Large intestine (tissue), 3 donors: ENCODE measurements around the gene ZDHHC14. TPM values are rescaled to one million over a fixed set of nuclear protein-coding genes. Genes with fewer than 3 reads are reported as not detected.

Source experiments
- DNase-seq, 2 donors: peaks; one replicate each; pipeline versions ENCODE4 v3.0.0 to v3.0.0-alpha.2; 2013
- H3K27ac ChIP-seq: one replicate; pipeline ENCODE4 v1.5.1; 2013; ENCODE audit warnings: low read length
- H3K27me3 ChIP-seq: 2 replicates; pipeline ENCODE4 v1.6.1; 2013; ENCODE audit warnings: low read length; ENCODE audit not compliant: control insufficient read depth, insufficient read depth
- H3K36me3 ChIP-seq: 2 replicates; pipeline ENCODE4 v1.6.1; 2013; ENCODE audit warnings: low read length; ENCODE audit not compliant: control insufficient read depth, insufficient read depth
- H3K4me1 ChIP-seq: one replicate; pipeline ENCODE4 v1.6.1; 2013; ENCODE audit warnings: low read length; ENCODE audit not compliant: control insufficient read depth, insufficient read depth
- H3K4me3 ChIP-seq: one replicate; pipeline ENCODE4 v1.5.1; 2013; ENCODE audit warnings: low read length
- H3K9me3 ChIP-seq: one replicate; pipeline ENCODE4 v1.6.1; 2013; ENCODE audit warnings: mild to moderate bottlenecking, low read depth, low read length, moderate library complexity; ENCODE audit not compliant: control insufficient read depth
- WGBS: methylation state at CpG from one replicate; pipeline ENCODE4 v1.1.5; 2013; ENCODE audit warnings: low lambda C conversion rate; ENCODE audit not compliant: insufficient coverage; 5-methylcytosine and 5-hydroxymethylcytosine counted together
- polyA plus RNA-seq: library from polyadenylated mRNA; unstranded; fragments of 120-200 nt; gene quantifications from one replicate; pipeline ENCODE4 v1.2.1, GENCODE V29; 2013

ZDHHC14 gene
- polyA plus RNA-seq, 1 donor = 26.5 TPM

DNA sequence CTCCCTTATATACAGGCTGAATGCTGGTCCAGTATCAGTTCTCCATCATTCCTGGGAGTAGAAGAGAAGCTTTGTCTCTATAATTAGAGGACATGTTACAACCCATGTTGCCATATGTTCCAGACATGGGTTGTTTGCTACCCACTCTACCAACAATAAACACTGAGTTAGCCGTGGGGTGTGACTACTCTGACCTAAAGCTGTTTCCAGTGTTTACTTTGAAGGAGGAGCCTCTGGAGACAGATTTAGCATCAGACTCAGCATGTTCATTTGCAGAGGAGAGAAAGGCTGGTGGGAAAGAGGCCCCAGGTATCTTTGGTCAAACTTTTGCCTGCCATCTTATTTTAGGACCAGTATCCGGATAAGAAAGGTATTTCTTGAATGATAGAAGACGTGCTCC lies 284.2 kb downstream of the ZDHHC14 start:
- Histone ChIP-seq H3K27ac (no peak overlapping the region), H3K4me3 (no peak overlapping the region), H3K4me1 (peaks cover 8% of the 10 kb centered on the region), H3K36me3 (peaks cover 10% of the 10 kb centered on the region), H3K9me3 (no peaks in the 10 kb centered on the region), H3K27me3 (no peaks in the 10 kb centered on the region)
- WGBS = 67% methylated on average over 1 of the region's 3 CpGs
- no peak for DNase-seq

DNA sequence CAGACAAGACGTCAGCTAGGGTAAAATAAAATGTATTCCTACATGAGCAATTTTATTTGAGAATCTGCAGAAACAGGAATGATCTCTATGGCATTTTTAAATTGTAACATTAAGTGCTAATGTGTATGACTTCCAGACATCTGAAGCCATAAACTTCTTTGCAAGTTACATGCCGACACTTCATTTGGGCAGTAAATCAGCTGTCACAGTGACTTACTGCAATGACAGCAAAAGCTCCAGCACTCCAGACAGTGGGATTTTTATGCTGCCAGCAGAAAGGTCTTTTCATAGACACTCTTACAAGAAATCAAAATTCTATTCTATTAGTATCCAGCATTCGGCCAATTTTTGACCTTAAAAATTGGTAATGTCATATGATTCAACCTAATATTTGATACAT lies 285.7 kb downstream of the ZDHHC14 start:
- no peak for DNase-seq
- no peak overlapping the region for H3K4me3 ChIP-seq
- no peaks in the 10 kb centered on the region for H3K9me3 ChIP-seq
- H3K36me3 ChIP-seq = peaks cover 14% of the 10 kb centered on the region
- H3K27me3 ChIP-seq = no peaks in the 10 kb centered on the region
- H3K4me1 ChIP-seq = peaks cover 8% of the 10 kb centered on the region
- no peak overlapping the region for H3K27ac ChIP-seq
- WGBS = 100% methylated on average over 1 of the region's 3 CpGs

DNA sequence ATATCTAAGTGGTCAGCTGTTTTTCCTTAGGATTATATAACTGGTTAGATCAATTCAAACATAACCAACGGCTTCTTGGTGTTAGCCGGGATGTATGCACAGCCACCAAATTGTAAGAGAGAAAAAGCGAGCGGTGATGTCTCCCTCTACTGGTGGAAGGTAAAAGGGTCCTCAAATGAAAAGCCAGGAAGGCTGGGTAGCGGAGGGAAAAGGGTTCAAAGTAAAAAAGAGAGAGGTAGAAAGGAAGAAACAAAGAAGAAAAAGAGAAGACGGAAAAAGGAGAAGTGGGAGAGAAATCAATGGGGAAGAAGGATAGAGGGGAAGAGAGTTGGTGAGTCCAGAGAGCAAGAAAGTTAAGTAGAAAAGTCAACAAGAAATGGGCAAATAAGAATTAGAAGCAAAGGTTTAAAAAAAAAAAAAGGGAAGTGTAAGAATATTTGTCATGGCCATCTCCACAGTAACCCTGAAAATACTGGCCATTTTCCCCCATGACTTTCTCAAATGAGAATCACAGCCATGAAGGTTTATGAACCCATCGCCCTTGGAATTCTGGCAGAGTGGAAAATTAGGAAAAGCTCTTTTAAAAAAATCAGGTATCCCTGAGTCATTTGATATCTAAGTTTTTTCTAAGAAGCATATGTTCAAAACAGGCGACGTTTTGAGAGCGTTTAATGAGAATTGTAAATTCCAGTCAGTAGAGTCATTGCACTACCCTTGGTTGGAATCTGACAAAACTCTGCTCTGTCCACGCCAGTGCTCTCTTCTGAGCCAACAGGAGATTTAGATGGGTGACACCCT lies 286.4 kb downstream of the ZDHHC14 start:
- WGBS = 9% methylated on average over 3 of the region's 11 CpGs
- Histone ChIP-seq H3K27me3 (no peaks in the 10 kb centered on the region), H3K4me1 (peaks cover 8% of the 10 kb centered on the region), H3K9me3 (no peaks in the 10 kb centered on the region), H3K36me3 (peaks cover 14% of the 10 kb centered on the region), H3K27ac (no peak overlapping the region), H3K4me3 (no peak overlapping the region)
- DNase-seq = peak; percentile 44 to 48

DNA sequence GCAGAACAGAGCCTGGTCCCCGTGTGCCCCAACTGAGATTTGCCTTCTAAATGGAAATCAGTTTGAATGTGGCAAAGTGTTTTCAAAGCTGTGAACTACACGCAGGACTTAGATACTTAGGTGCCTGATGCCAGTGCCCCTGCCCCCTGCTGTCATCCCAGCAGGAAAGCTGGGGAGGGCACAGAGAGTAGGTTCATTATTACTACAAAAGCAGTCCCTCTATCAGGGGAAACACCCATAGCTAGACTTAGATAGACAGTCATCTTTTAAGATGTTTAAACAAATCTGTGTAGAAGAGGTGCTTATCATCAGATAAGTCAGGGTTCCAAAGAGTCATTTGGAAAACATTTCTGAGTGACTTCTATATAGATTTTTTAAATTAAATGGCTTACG lies 287.0 kb downstream of the ZDHHC14 start:
- H3K36me3 ChIP-seq = peaks cover 15% of the 10 kb centered on the region
- WGBS = no CpG with 5 or more reads among the region's 3 CpGs
- peaks cover 8% of the 10 kb centered on the region for H3K4me1 ChIP-seq
- H3K27ac ChIP-seq = no peak overlapping the region
- H3K4me3 ChIP-seq = no peak overlapping the region
- H3K9me3 ChIP-seq = no peaks in the 10 kb centered on the region
- DNase-seq = no peak
- no peaks in the 10 kb centered on the region for H3K27me3 ChIP-seq

DNA sequence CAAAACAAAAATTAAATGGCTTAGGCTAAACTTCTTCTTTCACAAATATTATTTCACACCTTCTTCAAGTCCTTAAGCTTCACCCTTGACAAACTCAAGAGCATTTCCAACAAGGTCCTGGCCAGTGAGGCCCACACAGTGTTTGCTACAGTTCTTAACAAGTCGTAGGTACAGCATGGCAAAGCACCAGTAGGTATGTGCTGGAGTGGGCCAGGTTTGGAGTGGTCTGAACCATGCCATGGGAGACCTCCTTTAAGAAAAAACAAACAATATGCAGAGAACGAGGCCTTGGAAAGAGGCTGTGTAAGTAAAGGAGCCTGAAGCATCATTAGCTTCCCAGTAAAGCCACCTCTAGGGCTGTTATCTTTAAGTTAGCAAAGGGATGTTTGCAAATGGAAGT lies 287.7 kb downstream of the ZDHHC14 start:
- H3K27me3 ChIP-seq = no peaks in the 10 kb centered on the region
- 100% methylated on average over 1 of the region's 2 CpGs for WGBS
- no peaks in the 10 kb centered on the region for H3K9me3 ChIP-seq
- no peak for DNase-seq
- no peak overlapping the region for H3K4me3 ChIP-seq
- H3K36me3 ChIP-seq = peaks cover 12% of the 10 kb centered on the region
- peaks cover 8% of the 10 kb centered on the region for H3K4me1 ChIP-seq
- H3K27ac ChIP-seq = no peak overlapping the region

DNA sequence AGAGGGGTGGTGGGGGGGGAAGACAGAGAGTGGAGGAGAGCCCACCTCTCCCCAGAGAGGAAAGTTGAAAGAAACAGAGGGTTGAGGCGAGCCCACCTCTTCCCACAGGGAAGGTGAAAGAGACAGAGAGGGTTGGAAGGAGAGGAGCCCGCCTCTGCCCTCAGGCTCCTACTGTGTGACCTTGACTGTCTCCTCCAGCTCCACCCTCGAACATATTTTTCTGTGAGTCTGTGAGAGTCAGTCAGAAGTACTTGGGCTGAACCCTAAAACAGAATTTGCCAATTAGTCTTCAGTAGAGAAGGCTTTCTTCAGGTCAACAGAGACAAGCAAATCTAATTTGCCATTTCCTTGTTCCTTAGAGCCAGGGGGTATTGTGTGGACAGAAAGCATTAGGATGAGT lies 288.3 kb downstream of the ZDHHC14 start:
- H3K27ac ChIP-seq = peak overlapping the region; percentile 12
- DNase-seq = no peak
- no CpG with 5 or more reads among the region's 3 CpGs for WGBS
- H3K4me1 ChIP-seq = peaks cover 8% of the 10 kb centered on the region
- H3K27me3 ChIP-seq = no peaks in the 10 kb centered on the region
- H3K36me3 ChIP-seq = peaks cover 10% of the 10 kb centered on the region
- H3K4me3 ChIP-seq = no peak overlapping the region
- no peaks in the 10 kb centered on the region for H3K9me3 ChIP-seq

DNA sequence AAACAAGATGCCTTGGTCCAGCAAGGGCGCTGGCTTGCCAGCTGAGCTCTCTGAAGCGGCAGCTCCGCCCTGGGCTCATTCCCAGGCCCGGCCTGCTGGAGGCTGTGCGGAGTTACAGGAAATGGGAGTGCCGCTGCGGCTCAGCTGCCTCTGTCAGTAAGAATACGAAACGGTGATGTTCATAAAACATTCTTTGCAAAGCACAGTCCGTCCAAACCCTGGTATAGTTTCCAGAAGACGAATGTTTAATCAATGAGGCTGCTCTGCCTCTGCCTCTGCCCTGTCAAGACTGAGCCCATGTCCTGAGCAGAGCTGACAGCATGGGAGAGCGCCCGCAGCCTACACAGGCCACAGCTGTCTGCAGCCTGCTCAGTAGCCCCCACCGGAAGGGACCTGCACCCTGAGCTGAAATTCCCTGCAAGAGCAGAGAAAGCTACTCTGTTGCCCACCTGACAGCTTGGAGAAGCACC lies 288.8 kb downstream of the ZDHHC14 start:
- Histone ChIP-seq H3K9me3 (no peaks in the 10 kb centered on the region), H3K27me3 (no peaks in the 10 kb centered on the region), H3K27ac (peak overlapping the region; percentile 12), H3K4me3 (no peak overlapping the region), H3K36me3 (peaks cover 10% of the 10 kb centered on the region), H3K4me1 (peaks cover 8% of the 10 kb centered on the region)
- 40% methylated on average over 2 of the region's 14 CpGs for WGBS
- peak; percentile 57 to 69 for DNase-seq

DNA sequence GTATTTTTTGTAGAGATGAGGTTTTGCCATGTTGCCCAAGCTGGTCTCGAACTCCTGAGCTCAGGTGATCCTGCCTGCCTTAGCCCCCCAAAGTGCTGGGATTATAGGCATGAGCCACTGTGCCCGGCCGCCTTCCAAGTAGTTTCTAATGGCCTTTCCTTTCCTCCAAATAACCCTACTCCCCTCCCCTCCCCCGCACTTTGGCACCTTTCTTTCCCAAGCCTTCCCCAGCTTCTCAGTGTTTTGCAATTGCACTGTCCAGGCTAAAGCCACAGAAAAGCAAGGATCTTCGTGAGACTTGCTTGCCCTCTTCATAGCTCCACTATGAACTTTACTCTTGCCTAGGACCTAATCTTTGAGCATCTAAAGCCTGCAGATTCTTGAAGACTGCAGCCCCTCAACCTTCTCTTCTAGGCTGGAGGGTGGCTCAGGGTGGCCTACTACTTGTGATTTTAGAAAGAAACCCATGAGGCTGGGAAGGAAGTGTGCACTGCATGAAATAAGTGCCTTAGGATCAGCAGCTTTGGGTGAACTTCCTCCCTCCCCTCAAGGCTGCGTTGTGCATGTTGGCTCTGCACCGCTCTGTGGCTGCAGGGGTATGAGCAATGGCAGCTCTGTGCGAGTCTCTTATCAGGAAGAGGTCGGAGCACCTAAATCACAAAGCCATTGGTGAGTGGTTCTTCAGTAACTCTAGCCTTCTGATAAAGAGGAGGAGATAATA lies 289.6 kb downstream of the ZDHHC14 start:
- H3K36me3 ChIP-seq = peaks cover 10% of the 10 kb centered on the region
- H3K9me3 ChIP-seq = no peaks in the 10 kb centered on the region
- no peak overlapping the region for H3K27ac ChIP-seq
- no peak for DNase-seq
- no peak overlapping the region for H3K4me3 ChIP-seq
- WGBS = 80% methylated on average over 1 of the region's 9 CpGs
- H3K27me3 ChIP-seq = no peaks in the 10 kb centered on the region
- H3K4me1 ChIP-seq = peaks cover 8% of the 10 kb centered on the region

DNA sequence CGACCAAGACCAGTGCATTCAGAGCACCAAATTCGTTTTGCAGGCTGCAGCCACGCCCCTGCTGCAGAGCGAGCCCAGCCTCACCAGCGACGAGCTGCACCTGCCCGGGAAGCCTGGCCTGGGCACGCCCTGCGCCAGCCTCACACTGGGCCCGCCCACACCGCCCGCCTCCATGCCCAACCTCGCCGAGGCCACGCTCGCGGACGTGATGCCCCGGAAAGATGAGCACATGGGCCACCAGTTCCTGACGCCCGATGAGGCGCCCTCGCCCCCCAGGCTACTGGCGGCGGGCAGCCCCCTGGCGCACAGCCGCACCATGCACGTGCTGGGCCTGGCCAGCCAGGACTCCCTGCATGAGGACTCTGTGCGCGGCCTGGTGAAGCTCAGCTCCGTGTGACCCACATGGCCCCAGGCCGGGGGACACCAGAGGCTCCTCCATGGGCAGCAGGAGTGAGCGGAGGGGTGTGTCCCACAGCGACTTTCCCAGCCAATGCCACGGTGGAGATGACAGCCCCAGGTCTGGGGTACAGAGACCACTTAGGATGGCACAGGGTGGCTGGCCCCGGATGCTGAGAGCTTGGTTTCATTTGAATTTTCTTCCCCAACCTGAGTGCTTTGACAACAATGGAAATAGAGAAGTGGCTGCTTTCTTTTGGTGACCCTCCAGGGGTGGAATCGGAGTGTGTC lies 291.9 kb downstream of the ZDHHC14 start:
- DNase-seq = no peak
- Histone ChIP-seq H3K27me3 (no peaks in the 10 kb centered on the region), H3K9me3 (no peaks in the 10 kb centered on the region), H3K27ac (no peak overlapping the region), H3K4me3 (no peak overlapping the region), H3K36me3 (peaks cover 10% of the 10 kb centered on the region), H3K4me1 (peaks cover 8% of the 10 kb centered on the region)
- no CpG with 5 or more reads among the region's 37 CpGs for WGBS

DNA sequence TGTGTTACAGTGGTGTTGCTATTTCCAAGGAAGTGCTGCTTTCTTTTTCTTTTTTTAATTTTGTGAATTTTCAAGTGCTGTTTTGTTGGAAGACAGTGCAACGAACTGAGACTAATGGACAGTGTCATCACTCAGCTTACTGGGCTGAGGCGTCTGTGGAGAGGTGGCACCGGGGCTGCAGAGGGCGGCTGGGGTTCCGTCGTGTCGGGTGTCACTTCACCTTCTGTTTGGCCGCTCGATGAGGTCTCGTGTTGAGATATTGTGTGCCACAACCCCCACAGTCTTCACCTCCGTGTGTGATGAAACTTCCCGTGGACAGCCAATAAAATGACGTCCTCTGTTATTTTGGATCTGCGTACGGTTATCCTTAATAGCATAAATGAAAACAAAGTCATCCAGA lies 292.6 kb downstream of the ZDHHC14 start:
- 83% methylated on average over 1 of the region's 15 CpGs for WGBS

More for the DNA sequence above, 292.6 kb downstream of the ZDHHC14 start:
- Histone ChIP-seq H3K27me3 (no peaks in the 10 kb centered on the region), H3K27ac (no peak overlapping the region), H3K4me1 (peaks cover 8% of the 10 kb centered on the region), H3K36me3 (peaks cover 10% of the 10 kb centered on the region), H3K9me3 (no peaks in the 10 kb centered on the region), H3K4me3 (no peak overlapping the region)
- DNase-seq = no peak
